Tibial nerve (tissue), 3 donors: ENCODE data around the gene NCF4.

Experiments
- POLR2A ChIP-seq, 2 donors: fragments of 450-650 bp; IDR thresholded peaks; one replicate each; pipeline ENCODE4 v1.6.1; 2017; ENCODE audit warnings: antibody characterized with exemption in 2 of 2, mild to moderate bottlenecking in 2 of 2, moderate library complexity in 2 of 2
- TF ChIP-seq, protein P1 (sequence below), 5 experiments: fragments of 200-600 bp in 3 of 5; fragments of 450-650 bp in 2 of 5; sonication (generic) in 3 of 5; IDR thresholded peaks; one replicate each; pipeline ENCODE4 v1.5.1; 2016 to 2019; ENCODE audit warnings: antibody characterized with exemption in 5 of 5, mild to moderate bottlenecking in 3 of 5, moderate library complexity in 2 of 5

DNA sequence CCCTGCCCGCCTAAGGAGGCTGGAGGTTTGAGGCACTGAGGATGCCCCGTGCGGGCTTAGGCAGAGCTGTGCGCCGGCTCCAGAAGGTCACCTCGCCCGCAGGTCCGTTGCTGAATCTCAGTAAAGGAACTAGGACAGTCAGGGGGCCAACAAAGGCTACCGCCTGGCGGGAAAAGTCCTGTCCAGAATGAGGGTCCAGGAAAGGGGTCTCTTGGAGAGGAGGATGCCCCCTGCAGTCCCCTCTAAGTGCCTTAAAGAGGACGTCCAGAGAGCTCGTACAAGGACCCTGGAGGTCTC is 44.5 kb upstream of the NCF4 start:
- TF ChIP-seq, protein P1, sequence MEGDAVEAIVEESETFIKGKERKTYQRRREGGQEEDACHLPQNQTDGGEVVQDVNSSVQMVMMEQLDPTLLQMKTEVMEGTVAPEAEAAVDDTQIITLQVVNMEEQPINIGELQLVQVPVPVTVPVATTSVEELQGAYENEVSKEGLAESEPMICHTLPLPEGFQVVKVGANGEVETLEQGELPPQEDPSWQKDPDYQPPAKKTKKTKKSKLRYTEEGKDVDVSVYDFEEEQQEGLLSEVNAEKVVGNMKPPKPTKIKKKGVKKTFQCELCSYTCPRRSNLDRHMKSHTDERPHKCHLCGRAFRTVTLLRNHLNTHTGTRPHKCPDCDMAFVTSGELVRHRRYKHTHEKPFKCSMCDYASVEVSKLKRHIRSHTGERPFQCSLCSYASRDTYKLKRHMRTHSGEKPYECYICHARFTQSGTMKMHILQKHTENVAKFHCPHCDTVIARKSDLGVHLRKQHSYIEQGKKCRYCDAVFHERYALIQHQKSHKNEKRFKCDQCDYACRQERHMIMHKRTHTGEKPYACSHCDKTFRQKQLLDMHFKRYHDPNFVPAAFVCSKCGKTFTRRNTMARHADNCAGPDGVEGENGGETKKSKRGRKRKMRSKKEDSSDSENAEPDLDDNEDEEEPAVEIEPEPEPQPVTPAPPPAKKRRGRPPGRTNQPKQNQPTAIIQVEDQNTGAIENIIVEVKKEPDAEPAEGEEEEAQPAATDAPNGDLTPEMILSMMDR (IDR thresholded peaks at IDR 0.05), result no peak
- no peak for TF ChIP-seq POLR2A (IDR thresholded peaks at IDR 0.05)
